GM19240 (cell line): ENCODE data around the gene NKPD1.

Experiments
- DNase-seq: peaks from one replicate; pipeline ENCODE4 v3.0.0; 2011; ENCODE audit warnings: low spot score; ENCODE audit not compliant: insufficient read length

The NKPD1 gene

GRCh38 chr19:45118106-45118505 lies 42.7 kb downstream of the NKPD1 start:
- DNase-seq: no peak

- DNase-seq: no peak
Measured at GRCh38 chr19:45117671-45118070, 43.1 kb downstream of the NKPD1 start.

GRCh38 chr19:45117167-45117594 lies 43.6 kb downstream of the NKPD1 start:
- DNase-seq: no peak

DNA sequence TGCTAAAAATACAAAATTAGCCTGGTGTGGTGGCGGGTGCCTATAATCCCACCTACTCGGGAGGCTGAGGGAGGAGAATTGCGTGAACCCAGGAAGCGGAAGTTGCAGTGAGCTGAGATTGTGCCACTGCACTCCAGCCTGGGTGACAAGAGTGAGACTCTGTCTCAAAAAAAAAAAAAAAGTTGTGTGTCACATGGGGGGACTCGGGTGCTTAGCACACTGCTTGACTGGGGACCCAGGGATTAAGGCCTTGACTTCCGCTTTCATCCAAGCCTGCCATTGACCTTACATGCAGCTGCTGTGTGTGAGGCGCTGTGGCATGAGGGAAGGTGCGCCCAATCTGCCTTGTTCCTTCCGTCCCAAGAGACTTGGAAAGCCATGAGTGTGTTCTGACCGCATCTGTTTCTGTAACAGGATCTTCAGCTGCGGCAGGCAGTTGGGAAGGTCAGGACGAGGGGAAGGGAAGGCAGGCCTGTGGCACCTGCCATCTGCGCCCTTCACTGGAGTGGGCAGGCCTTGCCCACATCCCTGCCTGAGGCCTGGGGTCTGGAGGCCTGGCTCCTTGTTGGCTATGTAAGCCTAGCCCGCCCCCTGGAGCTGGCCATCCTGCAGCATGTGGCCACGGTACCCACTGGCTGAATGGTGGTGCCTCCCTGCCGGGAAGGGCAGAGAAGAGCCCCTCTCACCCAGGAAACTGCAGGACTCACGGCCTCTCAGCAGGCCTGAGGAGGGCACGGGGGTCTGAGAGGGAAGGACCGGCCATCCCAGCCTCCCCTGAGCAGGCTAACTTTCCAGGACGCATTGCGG lies 44.8 kb downstream of the NKPD1 start:
- no peak for DNase-seq

GRCh38 chr19:45114116-45114515 lies 46.7 kb downstream of the NKPD1 start:
- no peak for DNase-seq

GRCh38 chr19:45113628-45114027 lies 47.2 kb downstream of the NKPD1 start:
- no peak for DNase-seq

- DNase-seq: no peak
Measured at GRCh38 chr19:45112111-45112827, 48.5 kb downstream of the NKPD1 start.
